HG02759 (cell line): ENCODE measurements around the gene EBP.
"Not testable (repeated sequence)": the region's sequence is repeated elsewhere in the genome, so short reads cannot be mapped to it uniquely, and the experiment has no call there.

Experiments used
- ATAC-seq: cut with Tn5 transposase; IDR thresholded peaks from one replicate; pipeline ENCODE4 v1.9.1; 2021; ENCODE audit warnings: mild to moderate bottlenecking, moderate library complexity; ENCODE audit not compliant: unreplicated experiment

Gene EBP

GRCh38 chrX:48520976-48521352 lies 644 bp upstream of the EBP start:
- ATAC-seq: no peak

GRCh38 chrX:48522291-48522690 lies 683 bp downstream of the EBP start:
- no peak for ATAC-seq

GRCh38 chrX:48523682-48524081 lies 2.1 kb downstream of the EBP start:
- no peak for ATAC-seq

- ATAC-seq: not testable (repeated sequence)
Measured at GRCh38 chrX:48525853-48526252, 4.2 kb downstream of the EBP start.

- no peak for ATAC-seq
Measured at GRCh38 chrX:48530736-48531135, 9.1 kb downstream of the EBP start.

- ATAC-seq: no peak
Measured at GRCh38 chrX:48531358-48531959, 9.9 kb downstream of the EBP start.

GRCh38 chrX:48532161-48532560 lies 10.6 kb downstream of the EBP start:
- no peak for ATAC-seq

GRCh38 chrX:48533165-48533564 lies 11.6 kb downstream of the EBP start:
- ATAC-seq: no peak

- no peak for ATAC-seq
Measured at GRCh38 chrX:48538641-48539344, 17.2 kb downstream of the EBP start.

GRCh38 chrX:48539345-48540027 lies 17.9 kb downstream of the EBP start, which contains the start of gene TBC1D25:
TBC1D25 (plus strand) TSS chrX:48539714; CDS start chrX:48539798, 84 bp downstream.
- peak; percentile 83 for ATAC-seq

- peak; percentile 35 for ATAC-seq
Measured at GRCh38 chrX:48540028-48540375, 18.4 kb downstream of the EBP start.

- no peak for ATAC-seq
Measured at GRCh38 chrX:48540480-48540879, 18.9 kb downstream of the EBP start.

GRCh38 chrX:48541140-48541814 lies 19.7 kb downstream of the EBP start:
- no peak for ATAC-seq

- ATAC-seq: no peak
Measured at GRCh38 chrX:48548871-48549270, 27.3 kb downstream of the EBP start.

GRCh38 chrX:48555731-48556325 lies 34.2 kb downstream of the EBP start:
- ATAC-seq: not testable (repeated sequence)

- ATAC-seq: no peak
Measured at GRCh38 chrX:48558271-48558670, 36.7 kb downstream of the EBP start.

GRCh38 chrX:48559636-48560035 lies 38.0 kb downstream of the EBP start:
- ATAC-seq: no peak

GRCh38 chrX:48560056-48560455 lies 38.4 kb downstream of the EBP start:
- ATAC-seq: no peak

- no peak for ATAC-seq
Measured at GRCh38 chrX:48560681-48561080, 39.1 kb downstream of the EBP start.

- peak; percentile 38 for ATAC-seq
Measured at GRCh38 chrX:48569958-48570357, 48.4 kb downstream of the EBP start.

GRCh38 chrX:48573690-48574269 lies 52.2 kb downstream of the EBP start:
- ATAC-seq: no peak
